Parathyroid adenoma (tissue), 2 donors: ENCODE results near the gene H2AZ2.

Source experiments
- H2AFZ ChIP-seq: fragments of 300-600 bp; sonication (generic); one replicate; pipeline ENCODE4 v1.7.0; 2017; ENCODE audit warnings: antibody characterized with exemption, mild to moderate bottlenecking
- H3K27ac ChIP-seq: fragments of 300-600 bp; sonication (generic); one replicate; pipeline ENCODE4 v1.7.0; 2017
- H3K27me3 ChIP-seq: fragments of 300-600 bp; sonication (generic); one replicate; pipeline ENCODE4 v1.7.0; 2017; ENCODE audit warnings: low read length; ENCODE audit not compliant: control insufficient read depth, insufficient read depth
- H3K36me3 ChIP-seq: fragments of 300-600 bp; sonication (generic); one replicate; pipeline ENCODE4 v1.7.0; 2017; ENCODE audit warnings: low read length; ENCODE audit not compliant: control insufficient read depth, insufficient read depth
- H3K4me1 ChIP-seq: fragments of 300-600 bp; sonication (generic); one replicate; pipeline ENCODE4 v1.7.0; 2017; ENCODE audit warnings: control low read depth
- H3K4me2 ChIP-seq: fragments of 300-600 bp; sonication (generic); one replicate; pipeline ENCODE4 v1.7.0; 2017; ENCODE audit warnings: low read length
- H3K4me3 ChIP-seq: fragments of 300-600 bp; sonication (generic); one replicate; pipeline ENCODE4 v1.7.0; 2017; ENCODE audit warnings: low read depth, low read length
- H3K79me2 ChIP-seq: fragments of 300-600 bp; sonication (generic); one replicate; pipeline ENCODE4 v1.7.0; 2017; ENCODE audit warnings: control low read depth
- H3K9ac ChIP-seq: fragments of 300-600 bp; sonication (generic); one replicate; pipeline ENCODE4 v1.7.0; 2017; ENCODE audit warnings: mild to moderate bottlenecking
- H3K9me3 ChIP-seq: fragments of 300-600 bp; sonication (generic); one replicate; pipeline ENCODE4 v1.7.0; 2017; ENCODE audit warnings: low read length; ENCODE audit not compliant: control insufficient read depth
- CTCF ChIP-seq: fragments of 300-600 bp; sonication (generic); IDR thresholded peaks from one replicate; pipeline ENCODE4 v1.7.0; 2017; ENCODE audit warnings: antibody characterized with exemption, mild to moderate bottlenecking
- donor health status: primary hyperparathyroidism.

The H2AZ2 gene

GRCh38 chr7:44797329-44798258 is 50.3 kb downstream of the H2AZ2 start:
- Histone ChIP-seq H3K4me1 (peaks cover 15% of the 10 kb centered on the region), H3K27me3 (no peaks in the 10 kb centered on the region), H3K4me3 (peak overlapping the region; percentile 98), H3K79me2 (peaks cover 22% of the 10 kb centered on the region), H3K9ac (peak overlapping the region; percentile 100), H3K36me3 (no peaks in the 10 kb centered on the region), H2AFZ (peak overlapping the region; percentile 96), H3K4me2 (peak overlapping the region; percentile 82), H3K27ac (peak overlapping the region; percentile 100), H3K9me3 (no peaks in the 10 kb centered on the region)
- peak; percentile 69 for TF ChIP-seq CTCF

- H3K9ac ChIP-seq: peak within 1 kb of the TSS; percentile 100
- no peaks in the 10 kb centered on the region for H3K27me3 ChIP-seq
- H3K27ac ChIP-seq: peak within 1 kb of the TSS; percentile 100
- no peak for TF ChIP-seq CTCF
- no peaks in the 10 kb centered on the region for H3K9me3 ChIP-seq
- H2AFZ ChIP-seq: peak within 1 kb of the TSS; percentile 96
- peaks cover 22% of the 10 kb centered on the region for H3K79me2 ChIP-seq
- no peaks in the 10 kb centered on the region for H3K36me3 ChIP-seq
- H3K4me2 ChIP-seq: peak within 1 kb of the TSS; percentile 82
- H3K4me3 ChIP-seq: peak within 1 kb of the TSS; percentile 98
- H3K4me1 ChIP-seq: peaks cover 18% of the 10 kb centered on the region
Observed at GRCh38 chr7:44796504-44797328, 51.2 kb downstream of the H2AZ2 start, which contains the start of gene PPIA. Gene PPIA, plus strand, starts transcription at chr7:44796681. Its CDS starts 44 bp downstream, at chr7:44796725.

- H3K79me2 ChIP-seq: peaks cover 22% of the 10 kb centered on the region
- H3K9ac ChIP-seq: peak overlapping the region; percentile 57
- H3K27ac ChIP-seq: peak overlapping the region; percentile 100
- peaks cover 23% of the 10 kb centered on the region for H3K4me1 ChIP-seq
- peak overlapping the region; percentile 96 for H2AFZ ChIP-seq
- H3K4me3 ChIP-seq: peak overlapping the region; percentile 98
- no peak for TF ChIP-seq CTCF
- no peaks in the 10 kb centered on the region for H3K36me3 ChIP-seq
- H3K4me2 ChIP-seq: peak overlapping the region; percentile 82
- no peaks in the 10 kb centered on the region for H3K9me3 ChIP-seq
- no peaks in the 10 kb centered on the region for H3K27me3 ChIP-seq
Observed at GRCh38 chr7:44796034-44796503, 51.8 kb downstream of the H2AZ2 start.

GRCh38 chr7:44794331-44794730 is 53.6 kb downstream of the H2AZ2 start:
- TF ChIP-seq CTCF: no peak
- Histone ChIP-seq H3K27me3 (no peaks in the 10 kb centered on the region), H3K27ac (no peak overlapping the region)

More at GRCh38 chr7:44794331-44794730, 53.6 kb downstream of the H2AZ2 start:
- H3K9me3 ChIP-seq: no peaks in the 10 kb centered on the region
- peaks cover 16% of the 10 kb centered on the region for H3K79me2 ChIP-seq
- H3K4me2 ChIP-seq: no peak overlapping the region
- H3K36me3 ChIP-seq: no peaks in the 10 kb centered on the region
- H3K9ac ChIP-seq: no peak overlapping the region
- H3K4me3 ChIP-seq: no peak overlapping the region
- no peak overlapping the region for H2AFZ ChIP-seq
- peaks cover 23% of the 10 kb centered on the region for H3K4me1 ChIP-seq
